Activated naive CD8-positive, alpha-beta T cell treated with anti-CD3 and anti-CD28 coated beads, Interleukin-2, amount 50 U/mL, for 24 hours (primary cell): Measurements from ENCODE around the gene CACTIN.
A peak's percentile ranks its signal among the peaks of the same experiment; 100 is the strongest.

Experiments used
- ATAC-seq: fragments of 150-1000 bp; cut with Tn5 transposase; one replicate; pipeline ENCODE4 v1.10.0; 2021
- DNase-seq: peaks from one replicate; pipeline ENCODE4 v3.0.0; 2021
- H3K27ac Mint-ChIP-seq: one replicate; pipeline ENCODE4 v1.8.0; 2021; ENCODE audit warnings: mild to moderate bottlenecking, mixed read lengths
- H3K27me3 Mint-ChIP-seq: one replicate; pipeline ENCODE4 v1.8.0; 2021; ENCODE audit warnings: mixed read lengths
- H3K36me3 Mint-ChIP-seq: one replicate; pipeline ENCODE4 v1.8.0; 2021; ENCODE audit warnings: low read depth, mixed read lengths
- H3K4me1 Mint-ChIP-seq: one replicate; pipeline ENCODE4 v1.8.0; 2021; ENCODE audit warnings: mixed read lengths
- H3K4me3 Mint-ChIP-seq: one replicate; pipeline ENCODE4 v1.8.0; 2021; ENCODE audit warnings: mild to moderate bottlenecking, moderate library complexity, mixed read lengths
- H3K9me3 Mint-ChIP-seq: one replicate; pipeline ENCODE4 v1.8.0; 2021; ENCODE audit warnings: mixed read lengths

Gene CACTIN

DNA sequence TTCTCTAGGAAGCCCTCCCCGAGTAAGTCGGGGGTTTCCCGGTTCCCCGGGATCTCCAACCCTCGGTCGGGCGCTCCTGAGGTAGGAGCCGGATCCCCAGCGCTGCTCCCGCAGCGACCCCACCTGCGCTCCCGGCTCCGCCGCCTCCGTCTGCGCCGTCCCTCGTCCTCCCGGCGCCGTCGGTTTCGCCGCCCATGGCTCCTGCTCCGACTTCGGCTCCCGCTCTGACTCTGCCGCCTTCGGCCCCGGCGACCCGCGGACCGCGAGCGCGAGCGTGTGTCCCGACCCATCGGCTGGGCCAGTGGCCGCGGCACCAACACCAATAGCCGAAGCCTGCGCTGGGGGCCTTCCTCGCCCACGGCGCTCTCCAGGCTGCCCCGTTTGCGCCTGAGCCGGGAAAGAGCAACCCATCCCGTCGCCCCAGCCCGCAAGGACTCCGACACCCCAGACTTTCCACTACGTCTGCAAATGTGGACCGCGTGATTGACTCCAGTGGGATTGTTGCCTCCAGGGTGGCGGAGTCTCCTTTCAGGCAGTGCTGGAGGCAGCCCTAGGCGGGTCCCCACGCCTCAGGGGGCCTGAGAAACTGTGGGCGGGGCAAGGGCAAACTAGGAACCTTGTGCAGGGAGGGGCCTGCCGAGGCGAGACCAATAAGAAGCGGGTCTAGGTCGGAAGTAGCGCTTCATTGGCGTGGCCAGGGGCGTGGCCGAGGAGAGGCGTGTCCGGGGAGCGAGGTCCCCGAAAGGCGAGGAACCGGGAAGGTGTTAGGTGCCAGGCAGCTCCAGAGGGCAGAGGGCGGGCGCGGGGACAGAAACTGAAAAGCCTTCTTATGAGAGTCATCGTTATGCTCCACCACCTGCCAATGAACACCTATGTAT lies at the start of gene CACTIN:
Gene CACTIN (minus strand): TSS at position 318 of the 878 bp plus-strand sequence. CDS start 28 bp downstream, at position 290.
- peaks cover 2% of the 10 kb centered on the region for H3K36me3 Mint-ChIP-seq
- DNase-seq (peak; percentile 99), ATAC-seq (peak; percentile 93)
- H3K9me3 Mint-ChIP-seq = no peaks in the 10 kb centered on the region
- H3K27ac Mint-ChIP-seq = peak within 1 kb of the TSS; percentile 98
- H3K27me3 Mint-ChIP-seq = no peaks in the 10 kb centered on the region
- H3K4me1 Mint-ChIP-seq = peaks cover 32% of the 10 kb centered on the region
- H3K4me3 Mint-ChIP-seq = peak within 1 kb of the TSS; percentile 95

DNA sequence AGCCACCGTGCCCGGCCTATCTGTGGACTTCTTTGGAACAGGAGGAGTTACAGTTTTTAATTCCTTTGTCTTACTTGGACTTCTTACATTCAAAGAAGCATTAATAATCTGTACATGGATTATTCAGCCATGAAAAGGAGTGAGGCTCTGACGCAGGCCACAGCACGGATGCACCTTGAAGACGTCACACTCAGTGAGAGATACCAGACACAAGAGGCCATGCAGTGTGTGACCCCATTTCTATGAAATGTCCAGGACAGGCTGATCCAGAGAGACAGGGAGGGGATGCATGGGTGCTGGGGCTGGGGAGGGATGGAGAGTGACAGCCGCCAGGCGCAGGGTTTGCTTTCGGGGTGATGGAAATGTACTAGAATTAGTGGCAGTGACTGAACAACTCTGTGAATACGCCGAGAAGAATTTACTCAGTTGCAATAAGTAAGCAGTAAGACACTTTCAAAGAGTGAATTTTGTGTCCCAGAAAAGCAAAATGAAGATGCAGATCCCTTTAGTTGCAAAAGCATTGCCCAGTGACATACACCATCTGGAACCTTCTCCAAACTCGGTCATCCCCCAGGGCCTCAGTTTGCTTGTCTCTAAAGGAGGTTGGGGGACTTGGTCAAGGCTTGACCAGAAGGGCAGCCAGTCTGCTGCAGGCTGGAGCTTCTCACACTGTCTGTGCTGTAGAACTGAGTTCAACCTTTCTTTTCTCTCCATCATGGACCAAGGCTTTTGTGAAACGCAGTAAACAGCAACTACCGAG lies 48.4 kb upstream of the CACTIN start:
- Mint-ChIP-seq H3K27ac (no peak overlapping the region), H3K36me3 (peaks cover 6% of the 10 kb centered on the region), H3K4me3 (no peak overlapping the region), H3K27me3 (no peaks in the 10 kb centered on the region), H3K4me1 (peaks cover 32% of the 10 kb centered on the region), H3K9me3 (no peaks in the 10 kb centered on the region)
- ATAC-seq (no peak), DNase-seq (no peak)

DNA sequence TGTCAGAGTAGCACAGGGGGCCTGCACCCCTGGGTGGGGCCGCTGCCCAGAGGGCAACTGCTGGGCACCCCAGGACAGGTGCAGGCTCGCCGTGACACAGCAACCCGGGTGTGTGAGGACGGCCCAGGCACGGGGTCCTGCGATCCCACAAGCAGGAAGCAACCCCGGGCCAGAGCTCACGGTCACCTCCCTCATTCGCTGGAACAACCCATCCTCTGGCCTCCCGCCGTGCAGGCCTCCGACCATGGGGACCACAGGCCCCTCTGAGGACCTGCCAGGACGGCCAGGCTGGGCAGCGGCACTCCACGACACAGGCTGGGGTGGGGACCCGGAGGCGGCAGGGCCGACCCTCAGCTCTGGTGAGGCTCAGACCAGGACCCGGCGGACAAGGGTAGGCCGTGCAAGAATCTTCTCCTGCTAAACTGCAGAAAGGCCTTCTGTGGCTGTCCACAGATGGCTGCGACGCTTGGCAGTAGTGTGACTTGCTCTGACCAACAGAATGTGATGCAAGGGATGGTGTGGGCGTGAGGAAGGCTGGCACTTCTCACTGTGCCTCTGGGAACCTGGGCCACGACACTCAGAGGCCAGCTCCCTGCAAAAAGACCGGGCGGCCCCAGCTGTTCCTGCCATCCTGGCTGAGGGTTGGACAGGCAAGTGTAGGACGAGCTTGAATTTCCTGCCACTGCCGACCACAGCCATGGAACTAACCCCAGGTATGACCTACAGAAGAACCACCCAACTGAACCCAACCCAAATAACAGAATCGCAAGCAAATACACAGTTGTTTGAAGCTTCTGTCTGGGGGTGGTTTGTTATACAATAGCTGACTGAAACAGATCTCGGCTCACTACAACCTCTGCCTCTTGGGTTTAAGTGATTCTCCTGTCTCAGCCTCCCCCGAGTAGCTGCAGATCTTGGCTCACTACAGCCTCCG lies 47.2 kb upstream of the CACTIN start:
- ATAC-seq (no peak), DNase-seq (no peak)
- peaks cover 6% of the 10 kb centered on the region for H3K36me3 Mint-ChIP-seq
- no peaks in the 10 kb centered on the region for H3K27me3 Mint-ChIP-seq
- H3K9me3 Mint-ChIP-seq = no peaks in the 10 kb centered on the region
- no peak overlapping the region for H3K27ac Mint-ChIP-seq
- H3K4me1 Mint-ChIP-seq = peaks cover 39% of the 10 kb centered on the region
- no peak overlapping the region for H3K4me3 Mint-ChIP-seq

DNA sequence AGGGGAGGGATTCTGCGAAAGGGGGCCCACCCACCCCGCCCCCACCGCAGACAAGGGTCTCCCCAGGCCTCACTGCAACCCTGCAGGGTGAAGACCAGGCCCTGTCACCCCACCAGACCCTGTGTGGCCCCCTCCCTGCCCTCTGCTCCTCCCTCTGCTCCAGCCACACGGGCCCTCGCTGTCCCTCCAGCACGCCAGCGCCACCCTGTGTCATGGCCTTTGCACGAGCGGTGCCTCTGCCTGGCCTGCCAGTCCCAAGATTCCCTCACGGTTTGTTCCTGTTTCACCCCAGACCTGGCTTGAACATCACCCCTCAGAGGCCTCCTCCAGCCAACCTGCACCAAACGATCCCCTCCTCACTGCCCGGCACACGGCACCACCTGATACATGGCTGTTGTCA lies 46.4 kb upstream of the CACTIN start:
- no peak for ATAC-seq
- no peak overlapping the region for H3K27ac Mint-ChIP-seq
- H3K4me3 Mint-ChIP-seq = no peak overlapping the region
- H3K4me1 Mint-ChIP-seq = peaks cover 41% of the 10 kb centered on the region
- DNase-seq = no peak
- no peaks in the 10 kb centered on the region for H3K27me3 Mint-ChIP-seq
- peaks cover 6% of the 10 kb centered on the region for H3K36me3 Mint-ChIP-seq
- H3K9me3 Mint-ChIP-seq = no peaks in the 10 kb centered on the region

DNA sequence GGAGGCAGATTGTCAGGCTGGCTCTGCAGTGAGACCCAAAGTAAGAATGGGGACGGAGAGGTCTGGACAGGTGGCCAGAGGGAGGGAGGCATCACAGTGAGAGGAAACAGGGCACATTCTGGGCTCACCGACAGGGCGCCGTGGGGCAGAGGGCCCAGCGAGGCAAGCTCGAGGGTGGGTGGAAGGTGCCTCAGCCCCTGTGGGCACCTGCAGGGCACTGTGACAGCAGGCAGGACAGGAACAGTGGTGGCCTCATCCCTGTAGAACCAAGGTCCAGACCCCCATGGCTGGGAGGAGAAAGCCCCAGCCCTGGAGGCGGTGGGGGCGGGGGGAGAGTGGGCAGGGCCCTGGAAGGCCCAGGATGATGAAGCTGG lies 46.0 kb upstream of the CACTIN start:
- Mint-ChIP-seq H3K9me3 (no peaks in the 10 kb centered on the region), H3K4me1 (peaks cover 41% of the 10 kb centered on the region), H3K36me3 (peaks cover 6% of the 10 kb centered on the region), H3K27me3 (no peaks in the 10 kb centered on the region), H3K4me3 (no peak overlapping the region), H3K27ac (peak overlapping the region; percentile 70)
- DNase-seq (no peak), ATAC-seq (no peak)

DNA sequence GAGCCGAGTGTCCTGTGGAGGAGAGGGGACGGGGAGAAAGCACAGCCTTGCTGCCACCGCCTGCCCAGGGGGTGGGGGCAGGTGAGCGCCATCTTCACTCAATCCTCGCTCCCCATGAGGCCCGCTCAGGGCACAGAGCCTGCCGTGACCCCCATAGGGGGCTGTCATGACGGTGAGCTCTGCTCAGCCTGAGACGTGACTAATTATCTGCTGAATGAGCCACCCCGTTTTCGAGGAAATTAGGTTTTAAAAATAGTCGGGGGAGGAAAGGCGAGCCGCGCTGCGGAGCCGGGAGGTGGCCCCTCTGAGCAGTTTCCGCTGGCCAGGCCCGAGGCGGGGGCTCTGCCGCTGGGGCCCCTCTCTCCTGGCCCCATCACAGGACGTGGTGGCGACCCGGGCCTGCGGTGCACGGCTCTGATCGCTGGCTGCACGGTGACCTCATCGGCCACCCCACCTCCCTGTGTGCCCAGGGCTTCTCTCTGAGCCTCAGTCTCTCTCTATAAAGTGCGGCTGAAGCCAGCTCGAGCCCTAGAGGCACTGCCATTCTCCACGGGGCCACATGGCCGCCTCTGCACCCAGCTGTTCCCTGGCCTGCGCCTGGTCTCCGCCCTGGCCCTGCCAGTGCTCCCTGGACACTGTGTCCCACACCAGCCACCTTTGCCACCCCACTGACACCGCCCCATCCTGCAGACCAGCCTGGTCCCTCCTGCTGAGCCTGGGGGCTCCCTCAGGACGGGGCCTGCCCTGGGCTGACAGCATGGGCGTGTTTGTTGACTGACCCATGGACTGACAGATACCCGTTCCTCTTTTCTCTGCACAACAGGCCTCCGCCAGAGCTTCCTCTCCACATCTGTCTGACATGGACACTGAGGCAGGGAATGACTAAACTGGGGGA lies 45.3 kb upstream of the CACTIN start:
- Mint-ChIP-seq H3K27me3 (no peaks in the 10 kb centered on the region), H3K27ac (peak overlapping the region; percentile 78), H3K4me3 (peak overlapping the region; percentile 68), H3K36me3 (peaks cover 6% of the 10 kb centered on the region), H3K4me1 (peaks cover 37% of the 10 kb centered on the region), H3K9me3 (no peaks in the 10 kb centered on the region)
- DNase-seq = peak; percentile 63
- peak; percentile 81 for ATAC-seq

DNA sequence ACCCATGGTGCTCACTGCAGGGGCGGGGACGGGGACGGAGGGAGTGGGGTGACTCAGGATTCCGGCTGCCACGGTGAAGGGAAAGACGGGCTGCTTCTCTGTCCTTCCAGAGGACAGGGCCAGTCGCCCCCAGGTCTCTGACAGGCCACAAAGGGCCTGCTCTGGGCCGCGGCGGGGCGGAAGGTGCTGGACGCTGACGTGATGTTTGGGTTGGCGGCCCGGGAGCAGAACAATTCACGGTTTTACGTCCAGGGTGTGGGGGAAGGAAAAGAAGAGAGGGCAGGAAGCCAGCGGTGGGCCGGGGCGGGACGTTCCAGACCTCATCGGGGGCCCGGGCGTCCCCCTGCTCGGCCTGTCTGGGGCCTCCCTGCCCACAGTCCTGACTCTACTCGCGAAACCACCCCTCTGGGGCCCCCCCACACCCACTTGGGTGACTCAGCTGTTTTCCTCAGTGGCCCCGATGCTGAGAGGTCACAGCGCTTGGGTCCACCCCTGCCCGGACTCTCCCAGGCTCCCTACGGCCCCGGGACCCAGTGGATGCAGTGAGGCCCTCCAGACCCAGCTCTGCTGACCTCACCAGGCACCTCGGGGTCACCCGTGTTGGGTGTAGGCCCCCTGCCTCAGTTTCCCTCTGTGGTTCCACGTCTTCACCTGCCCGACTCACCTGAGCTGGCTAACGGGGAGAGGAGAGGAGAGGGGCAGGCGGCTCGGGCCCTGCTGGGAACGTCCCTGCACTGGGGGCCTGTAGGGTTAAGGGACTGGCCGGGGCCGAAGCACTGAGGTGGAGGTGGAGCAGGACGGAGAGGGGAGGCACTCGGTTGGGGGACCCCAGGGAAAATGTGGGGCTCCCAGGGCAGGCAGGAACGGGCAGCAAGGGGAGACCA lies 44.4 kb upstream of the CACTIN start:
- Mint-ChIP-seq H3K4me3 (peak overlapping the region; percentile 68), H3K9me3 (no peaks in the 10 kb centered on the region), H3K27ac (peak overlapping the region; percentile 78), H3K27me3 (no peaks in the 10 kb centered on the region), H3K36me3 (peaks cover 7% of the 10 kb centered on the region), H3K4me1 (peaks cover 41% of the 10 kb centered on the region)
- ATAC-seq = peak; percentile 67
- peak; percentile 83 for DNase-seq

DNA sequence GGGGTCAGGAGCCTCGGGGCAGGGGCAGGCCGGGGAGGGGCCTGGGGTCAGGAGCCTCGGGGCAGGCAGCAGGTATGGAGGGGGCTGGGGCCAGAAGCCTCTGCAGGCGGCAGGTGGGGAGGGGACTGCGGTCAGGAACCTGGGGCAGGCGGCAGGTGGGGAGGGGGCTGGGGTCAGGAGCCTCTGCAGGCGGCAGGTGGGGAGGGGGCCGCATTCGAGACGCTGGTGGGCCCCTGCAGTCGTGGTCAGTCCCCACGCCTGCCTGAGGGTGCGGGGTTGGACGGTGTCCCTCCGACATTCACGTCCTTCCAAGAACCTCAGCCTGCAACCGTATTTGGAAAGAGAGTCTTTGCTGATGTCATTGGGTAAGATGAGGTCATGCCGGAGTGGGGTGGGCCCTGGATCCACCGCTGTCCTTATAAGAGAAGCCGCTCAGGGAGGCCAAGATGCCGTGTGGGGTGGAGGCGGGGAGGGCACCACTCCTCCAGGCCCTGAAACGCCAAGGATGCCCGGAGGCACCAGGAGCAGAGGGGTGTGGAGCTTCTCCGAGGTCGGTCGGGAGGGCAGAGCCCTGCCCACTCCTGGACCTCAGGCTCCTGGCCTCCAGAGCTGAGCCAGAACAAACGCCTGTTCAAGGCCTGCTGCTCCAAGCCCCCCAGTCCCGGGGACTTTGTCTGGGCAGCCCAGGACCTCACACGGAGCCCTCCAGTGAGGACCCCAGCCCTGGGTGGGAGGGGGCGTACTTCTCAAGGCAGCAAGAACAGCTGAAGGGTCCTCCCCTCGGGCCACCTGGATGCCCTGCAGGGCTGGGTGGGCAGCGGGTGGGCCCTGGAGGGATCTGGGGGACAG lies 43.6 kb upstream of the CACTIN start:
- DNase-seq = no peak
- Mint-ChIP-seq H3K36me3 (peaks cover 7% of the 10 kb centered on the region), H3K27ac (no peak overlapping the region), H3K27me3 (no peaks in the 10 kb centered on the region), H3K4me1 (peaks cover 41% of the 10 kb centered on the region), H3K9me3 (no peaks in the 10 kb centered on the region), H3K4me3 (peak overlapping the region; percentile 68)
- ATAC-seq = no peak

DNA sequence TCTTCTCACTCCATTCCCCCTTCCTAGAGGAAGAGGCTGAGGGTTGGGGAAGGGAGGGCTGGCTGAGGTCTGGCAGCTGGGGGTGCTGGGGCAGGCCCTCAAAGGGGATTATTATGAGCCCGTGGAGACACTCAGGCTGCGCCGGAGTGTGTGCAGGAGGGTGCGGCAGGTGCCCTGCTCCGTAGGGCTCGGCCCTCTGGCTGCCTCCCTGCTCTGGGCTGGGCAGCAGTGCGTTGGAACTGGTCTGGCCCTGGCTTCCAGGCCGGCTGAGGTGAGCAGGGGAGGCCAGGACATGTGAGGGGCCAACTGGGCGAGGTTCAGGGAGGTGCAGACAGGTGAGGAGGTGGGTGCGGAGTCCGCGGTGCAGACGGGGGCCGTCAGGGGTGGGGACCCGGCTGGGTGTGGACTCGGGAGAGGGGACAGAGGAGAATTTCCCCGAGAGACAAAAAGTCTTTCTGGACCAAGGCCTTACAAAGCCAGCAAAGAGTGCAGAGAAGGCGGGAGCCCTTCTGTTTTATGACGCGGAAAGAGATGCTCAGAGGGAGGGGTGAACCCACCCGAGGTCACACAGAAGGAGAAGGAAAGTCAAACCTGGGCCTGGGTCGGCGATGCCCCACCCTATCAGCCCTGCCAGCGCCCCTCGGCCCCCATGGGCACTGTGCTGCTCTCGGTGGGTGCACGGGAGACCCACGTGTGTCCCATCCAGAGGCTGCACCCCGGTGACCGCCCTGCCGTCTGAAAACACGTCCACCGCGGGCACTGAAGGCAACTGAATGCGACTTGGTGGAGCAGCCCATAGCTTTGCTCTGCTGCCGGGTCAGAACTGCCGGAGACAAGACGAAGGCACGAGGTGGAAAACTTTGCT lies 42.7 kb upstream of the CACTIN start:
- Mint-ChIP-seq H3K27me3 (no peaks in the 10 kb centered on the region), H3K4me1 (peaks cover 41% of the 10 kb centered on the region), H3K36me3 (peaks cover 2% of the 10 kb centered on the region), H3K9me3 (no peaks in the 10 kb centered on the region), H3K27ac (no peak overlapping the region), H3K4me3 (no peak overlapping the region)
- ATAC-seq (no peak), DNase-seq (no peak)

DNA sequence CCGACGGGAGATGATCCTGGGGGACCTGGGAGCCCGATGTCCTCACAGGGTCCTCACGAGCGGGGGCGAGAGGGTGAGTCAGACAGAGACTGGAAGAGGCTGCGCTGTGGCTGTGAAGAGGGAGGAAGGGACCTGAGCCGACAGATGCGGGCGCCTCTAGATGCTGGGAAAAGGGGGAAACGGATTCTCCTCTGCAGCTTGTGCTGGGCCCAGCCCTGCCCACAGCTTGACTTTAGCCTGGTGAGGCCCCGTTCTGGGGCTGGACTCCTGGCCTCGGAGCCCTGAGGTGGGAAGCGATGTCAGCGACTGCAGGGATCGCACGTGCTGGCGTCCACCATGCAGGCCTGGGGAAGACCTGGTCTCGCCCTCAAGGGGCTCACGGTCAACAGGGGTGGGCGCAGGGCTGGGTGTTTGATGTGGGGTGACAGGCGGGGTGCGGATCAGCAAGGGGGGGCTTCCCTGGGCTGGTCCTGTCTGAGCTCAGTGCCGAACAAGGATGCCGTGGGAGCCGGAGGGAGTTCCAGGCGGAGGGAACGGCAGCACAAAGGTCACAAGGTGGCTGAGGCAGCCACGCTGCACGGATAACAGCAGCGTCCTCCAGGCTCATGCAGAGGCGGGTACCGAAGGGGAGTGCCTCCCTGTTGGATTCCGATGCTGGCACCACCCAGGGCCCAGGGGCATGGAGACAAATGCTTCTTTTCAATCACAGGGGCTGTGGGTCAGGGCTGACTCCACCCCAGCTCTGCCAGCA lies 41.9 kb upstream of the CACTIN start:
- H3K4me1 Mint-ChIP-seq = peaks cover 41% of the 10 kb centered on the region
- no peak for ATAC-seq
- H3K9me3 Mint-ChIP-seq = no peaks in the 10 kb centered on the region
- no peak for DNase-seq
- peaks cover 2% of the 10 kb centered on the region for H3K36me3 Mint-ChIP-seq
- no peaks in the 10 kb centered on the region for H3K27me3 Mint-ChIP-seq
- no peak overlapping the region for H3K4me3 Mint-ChIP-seq
- no peak overlapping the region for H3K27ac Mint-ChIP-seq

DNA sequence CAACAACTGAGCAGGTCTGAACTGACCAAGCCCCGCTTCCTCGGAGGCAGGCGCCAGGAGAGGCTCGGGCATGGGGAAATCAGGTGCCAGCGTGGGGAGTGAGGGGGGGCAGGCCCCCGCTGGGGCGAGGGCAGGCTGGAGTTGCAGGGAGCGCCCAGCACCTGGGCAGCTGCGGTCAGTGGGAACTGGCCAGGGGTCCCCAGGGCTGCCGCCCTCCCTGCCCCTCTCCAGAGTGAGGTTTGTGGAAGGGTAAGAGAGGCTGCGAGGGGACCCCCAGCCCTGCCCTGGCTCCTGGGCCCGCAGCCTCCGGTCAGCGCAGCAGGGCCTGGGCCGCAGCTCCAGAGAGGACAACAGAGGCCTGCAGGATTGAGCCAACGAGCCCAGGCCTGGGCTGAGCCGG lies 41.2 kb upstream of the CACTIN start:
- no peak for ATAC-seq
- DNase-seq = no peak
- H3K4me1 Mint-ChIP-seq = peaks cover 38% of the 10 kb centered on the region
- H3K36me3 Mint-ChIP-seq = peaks cover 4% of the 10 kb centered on the region
- H3K27ac Mint-ChIP-seq = no peak overlapping the region
- H3K9me3 Mint-ChIP-seq = no peaks in the 10 kb centered on the region
- H3K4me3 Mint-ChIP-seq = no peak overlapping the region
- no peaks in the 10 kb centered on the region for H3K27me3 Mint-ChIP-seq
